ENCODE data around the gene BTNL3.

Gene BTNL3

DNA sequence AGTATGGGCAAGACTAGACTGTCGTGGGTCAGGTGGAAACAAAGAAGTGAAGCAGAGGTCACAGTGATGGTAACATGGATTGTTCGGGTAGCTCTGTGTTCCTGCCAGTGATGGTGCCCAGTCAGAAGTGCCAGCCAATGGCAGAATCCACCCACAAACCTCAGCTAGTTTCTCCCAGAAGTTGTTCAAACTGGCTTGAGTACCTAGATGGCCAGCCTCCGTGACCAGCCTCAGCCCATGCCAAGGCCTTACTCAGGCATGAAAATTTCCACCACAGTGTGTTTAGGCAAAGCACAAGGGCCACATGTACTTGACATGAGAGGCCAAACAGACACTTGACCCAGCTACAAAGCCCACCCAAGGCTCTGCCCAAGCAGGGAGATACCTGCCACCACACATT is 32.0 kb downstream of the BTNL3 start:
- TF ChIP-seq CTCF (IDR thresholded peaks at IDR 0.05; ENCODE audit: low read depth, low read length, missing control alignments): no peak

GRCh38 chr5:181024245-181025064 is 35.8 kb downstream of the BTNL3 start:
- H3K4me3 ChIP-seq (replicated peaks; ENCODE audit: low read depth, low read length): no peak overlapping the region
- no peak for DNase-seq (ENCODE audit: extremely low read depth, low read depth)
- no peak for TF ChIP-seq CTCF (IDR thresholded peaks at IDR 0.05; ENCODE audit: low read depth, low read length, missing control alignments)

More for the DNA sequence above, 32.0 kb downstream of the BTNL3 start:
- H3K4me3 ChIP-seq (replicated peaks; ENCODE audit: low read depth, low read length): no peak overlapping the region
- no peak for DNase-seq (ENCODE audit: extremely low read depth, low read depth)

DNA sequence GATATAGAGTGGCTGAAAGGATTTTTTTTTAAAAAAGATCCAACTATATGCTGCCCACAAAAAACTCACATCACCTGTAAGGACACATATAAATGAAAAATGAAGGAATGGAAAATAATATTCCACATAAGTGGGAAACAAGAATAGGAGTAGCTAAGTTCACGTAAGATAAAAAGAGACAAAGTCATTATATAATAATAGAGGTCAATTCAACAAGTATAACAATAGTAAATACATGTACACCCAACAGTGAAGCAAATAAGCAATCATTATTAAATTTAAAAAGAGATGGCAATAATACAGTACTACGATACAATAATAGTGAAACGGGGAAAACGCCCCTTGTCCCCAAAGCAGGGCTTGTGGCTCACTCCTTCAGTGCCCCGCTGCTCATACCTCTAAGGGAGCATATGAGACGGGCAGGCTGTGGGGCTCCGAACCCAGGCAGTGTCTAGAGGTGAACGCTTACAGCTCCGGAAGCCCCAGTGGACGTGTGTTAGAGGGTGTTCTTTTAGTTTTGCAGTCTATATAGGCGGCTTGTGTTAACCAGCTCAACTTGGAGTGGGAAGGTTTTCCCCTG is 38.9 kb downstream of the BTNL3 start:
- H3K4me3 ChIP-seq (replicated peaks; ENCODE audit: low read depth, low read length): no peak overlapping the region
- no peak for DNase-seq (ENCODE audit: extremely low read depth, low read depth)
- TF ChIP-seq CTCF (IDR thresholded peaks at IDR 0.05; ENCODE audit: low read depth, low read length, missing control alignments): no peak

GRCh38 chr5:181028032-181028819 is 39.6 kb downstream of the BTNL3 start:
- no peak for TF ChIP-seq CTCF (IDR thresholded peaks at IDR 0.05; ENCODE audit: low read depth, low read length, missing control alignments)
- no peak overlapping the region for H3K4me3 ChIP-seq (replicated peaks; ENCODE audit: low read depth, low read length)
- no peak for DNase-seq (ENCODE audit: extremely low read depth, low read depth)

- no peak for DNase-seq (ENCODE audit: extremely low read depth, low read depth)
- no peak for TF ChIP-seq CTCF (IDR thresholded peaks at IDR 0.05; ENCODE audit: low read depth, low read length, missing control alignments)
- H3K4me3 ChIP-seq (replicated peaks; ENCODE audit: low read depth, low read length): no peak overlapping the region
Observed at GRCh38 chr5:181031716-181032115, 43.1 kb downstream of the BTNL3 start.

GRCh38 chr5:181035991-181036815 is 47.6 kb downstream of the BTNL3 start:
- TF ChIP-seq CTCF (IDR thresholded peaks at IDR 0.05; ENCODE audit: low read depth, low read length, missing control alignments): no peak
- no peak for DNase-seq (ENCODE audit: extremely low read depth, low read depth)
- no peak overlapping the region for H3K4me3 ChIP-seq (replicated peaks; ENCODE audit: low read depth, low read length)

All from HFF-Myc (cell line).